NCI-H1048 (cell line): ENCODE results near the gene PTGES2.

ENCODE experiments used
- DNase-seq: peaks from one replicate; lab custom pipeline; 2025; lab: John Stamatoyannopoulos, UW

PTGES2 gene

GRCh38 chr9:128153060-128153946 lies 25.8 kb upstream of the PTGES2 start:
- no peak for DNase-seq

- DNase-seq = no peak
Measured at GRCh38 chr9:128152133-128153059, 24.9 kb upstream of the PTGES2 start.

DNA sequence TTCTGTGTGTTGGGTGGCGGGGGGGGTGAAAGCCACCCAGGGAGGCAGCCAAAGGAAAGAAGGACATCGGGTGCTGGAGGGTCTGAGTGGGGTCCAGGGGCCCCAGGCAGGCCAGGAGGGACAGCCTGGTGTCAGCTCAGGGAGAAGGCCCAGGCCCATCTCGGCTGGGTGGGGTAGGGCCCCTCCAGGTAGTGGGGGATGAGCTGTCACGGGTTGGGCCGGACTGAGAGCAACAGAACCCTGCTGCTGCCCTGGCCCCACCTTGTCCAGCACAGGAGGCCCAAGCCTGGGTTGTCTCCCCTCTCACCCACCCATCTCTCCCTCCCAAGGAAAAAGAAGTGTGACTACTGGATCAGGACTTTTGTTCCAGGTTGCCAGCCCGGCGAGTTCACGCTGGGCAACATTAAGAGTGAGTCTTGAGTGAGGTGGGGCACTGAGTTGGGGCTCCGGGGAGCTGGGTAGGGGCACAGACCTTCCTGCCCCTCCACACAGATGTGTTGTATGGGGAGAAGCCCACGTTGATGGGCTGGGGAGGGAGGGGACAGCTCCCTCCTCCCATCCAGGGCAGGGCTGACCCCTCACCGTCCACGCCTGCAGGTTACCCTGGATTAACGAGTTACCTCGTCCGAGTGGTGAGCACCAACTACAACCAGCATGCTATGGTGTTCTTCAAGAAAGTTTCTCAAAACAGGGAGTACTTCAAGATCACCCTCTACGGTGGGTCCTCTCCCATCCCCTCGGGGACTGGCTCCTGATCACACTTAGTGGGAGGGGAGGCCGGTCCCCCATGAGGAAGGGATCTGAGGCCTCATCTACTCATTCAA lies 24.0 kb upstream of the PTGES2 start:
- DNase-seq = no peak

DNA sequence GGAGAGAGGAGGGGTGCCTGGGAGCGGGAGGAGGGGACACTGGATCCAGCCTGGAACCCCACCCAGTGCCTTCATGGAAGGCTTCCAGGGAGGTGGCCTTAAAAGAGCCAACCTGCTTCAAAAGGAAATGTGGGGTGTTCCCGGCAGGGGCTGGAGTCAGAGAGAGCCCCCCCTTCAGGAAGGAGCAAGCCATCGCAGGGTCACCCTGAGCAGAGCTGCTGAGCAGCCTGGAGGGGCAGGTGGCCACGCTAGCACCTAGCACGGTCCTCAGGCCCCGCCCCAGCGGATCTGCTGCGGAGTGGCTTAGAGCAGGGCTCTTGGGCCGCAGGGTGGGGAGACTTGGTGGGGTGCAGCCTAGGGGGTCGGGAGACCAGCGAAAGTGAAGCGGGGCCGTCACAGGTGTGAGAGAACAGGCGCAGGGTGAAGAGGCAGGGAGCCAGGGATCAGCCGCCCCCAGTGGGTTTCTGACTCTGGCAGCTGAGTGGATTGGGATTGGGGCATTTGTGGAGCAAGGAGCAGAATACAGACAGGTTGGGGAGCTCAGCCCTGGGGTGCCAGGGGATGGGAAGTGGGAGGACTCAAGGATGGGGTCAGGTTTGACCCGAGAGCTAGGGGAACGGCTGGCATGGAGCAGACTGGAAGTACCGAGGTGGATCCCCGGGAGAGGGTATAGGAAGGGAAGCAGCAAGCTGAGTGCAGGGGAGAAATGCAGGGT lies 23.2 kb upstream of the PTGES2 start:
- DNase-seq = no peak

- no peak for DNase-seq
Measured at GRCh38 chr9:128149951-128150593, 22.5 kb upstream of the PTGES2 start.

- no peak for DNase-seq
Measured at GRCh38 chr9:128149001-128149701, 21.6 kb upstream of the PTGES2 start, which contains the start of gene LCN2. Gene LCN2 (plus strand): TSS chr9:128149453. CDS start chr9:128149526, 73 bp downstream.

DNA sequence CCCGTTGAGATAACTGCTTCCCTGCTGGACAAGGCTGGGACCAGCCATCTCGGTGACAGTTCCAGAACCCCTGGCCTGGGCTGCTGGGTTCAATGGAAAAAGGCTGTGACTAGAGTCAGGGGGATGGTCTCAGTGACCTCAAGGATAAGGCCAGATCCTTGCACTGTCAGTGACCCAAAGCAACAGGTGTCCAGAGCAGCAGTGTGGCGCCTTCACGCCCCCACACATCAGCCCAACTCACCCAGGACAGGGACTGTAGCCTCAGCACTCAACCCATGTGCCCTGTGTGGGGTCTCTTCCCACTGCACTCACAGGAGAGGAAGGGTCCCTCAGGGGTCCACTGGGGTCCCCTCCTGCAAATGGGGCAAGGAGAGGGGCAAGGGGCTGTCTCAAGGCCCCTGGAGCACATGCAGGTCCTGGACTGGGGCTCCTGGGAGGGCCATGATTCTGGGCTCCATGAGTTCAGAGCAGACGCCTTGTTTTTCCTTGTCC lies 21.0 kb upstream of the PTGES2 start:
- no peak for DNase-seq

- DNase-seq = no peak
Measured at GRCh38 chr9:128146591-128147120, 19.1 kb upstream of the PTGES2 start.

GRCh38 chr9:128145951-128146351 lies 18.4 kb upstream of the PTGES2 start:
- DNase-seq = no peak

GRCh38 chr9:128145536-128145935 lies 18.0 kb upstream of the PTGES2 start:
- DNase-seq = no peak

DNA sequence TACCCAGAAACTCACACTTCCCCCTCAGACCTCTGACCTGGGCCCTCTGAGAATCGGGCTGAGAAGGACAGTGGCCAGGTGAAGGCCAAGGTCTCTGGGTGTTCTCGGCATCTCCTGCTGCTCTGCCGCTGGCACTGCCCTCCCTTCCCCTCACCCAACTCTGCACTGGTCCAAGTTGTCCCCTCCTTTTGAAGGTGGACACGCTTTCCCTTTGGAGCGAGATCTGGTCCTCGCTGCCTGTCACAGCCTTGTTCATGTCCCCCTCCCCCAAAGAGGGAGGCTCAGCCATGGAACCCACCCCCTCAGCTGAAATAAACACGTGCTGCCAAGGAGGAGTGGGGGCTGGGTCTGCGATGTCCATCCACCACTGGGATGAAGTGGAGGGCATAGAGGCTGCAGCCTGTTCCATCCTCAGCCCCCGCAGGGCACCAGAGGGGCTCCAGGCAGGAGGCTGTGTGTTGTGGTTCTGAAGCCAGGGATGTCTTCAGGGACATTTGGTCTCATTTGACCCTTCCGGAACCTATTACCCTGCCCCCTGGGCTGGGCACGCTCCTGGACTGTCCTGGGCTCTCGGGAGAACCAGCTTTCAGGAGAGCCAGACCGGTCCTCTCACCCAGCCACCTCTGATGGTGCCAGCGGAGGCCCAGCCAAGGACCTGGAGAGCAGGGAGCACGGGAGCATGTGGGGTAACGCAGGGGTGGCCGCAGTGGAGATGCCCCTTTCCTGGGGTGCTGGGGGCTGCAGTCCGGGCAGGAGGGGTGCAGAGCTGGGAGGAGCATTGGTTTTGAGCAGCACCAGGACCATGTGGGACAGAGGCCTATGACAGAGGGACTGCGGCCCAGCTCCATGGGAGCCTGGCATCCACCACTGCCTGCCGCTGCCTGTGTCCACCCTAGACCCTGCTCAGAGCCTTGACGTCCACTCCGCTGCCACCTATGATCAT lies 17.0 kb upstream of the PTGES2 start:
- DNase-seq = no peak

- no peak for DNase-seq
Measured at GRCh38 chr9:128143525-128144238, 16.2 kb upstream of the PTGES2 start.

GRCh38 chr9:128142596-128142995 lies 15.1 kb upstream of the PTGES2 start:
- DNase-seq = no peak

GRCh38 chr9:128142061-128142460 lies 14.5 kb upstream of the PTGES2 start:
- no peak for DNase-seq

DNA sequence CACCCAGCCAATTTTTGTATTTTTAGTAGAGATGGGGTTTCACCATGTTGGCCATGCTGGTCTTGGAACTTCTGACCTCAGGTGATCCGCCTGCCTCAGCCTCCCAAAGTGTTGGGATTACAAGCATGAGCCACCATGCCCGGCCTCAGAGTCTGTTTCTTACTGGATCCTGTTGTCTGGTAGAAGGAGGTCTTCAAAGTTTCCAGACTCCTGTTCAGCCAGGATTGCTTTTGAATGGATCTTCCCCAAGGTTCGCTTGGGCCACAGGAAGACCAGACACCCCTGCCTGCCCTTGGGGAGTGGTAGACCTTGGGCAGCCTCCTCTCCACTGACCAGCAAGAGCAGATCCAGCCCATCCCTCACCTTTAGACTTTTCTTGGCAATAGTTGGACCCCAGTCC lies 14.1 kb upstream of the PTGES2 start:
- DNase-seq = no peak

- DNase-seq = no peak
Measured at GRCh38 chr9:128139621-128140020, 12.1 kb upstream of the PTGES2 start.

DNA sequence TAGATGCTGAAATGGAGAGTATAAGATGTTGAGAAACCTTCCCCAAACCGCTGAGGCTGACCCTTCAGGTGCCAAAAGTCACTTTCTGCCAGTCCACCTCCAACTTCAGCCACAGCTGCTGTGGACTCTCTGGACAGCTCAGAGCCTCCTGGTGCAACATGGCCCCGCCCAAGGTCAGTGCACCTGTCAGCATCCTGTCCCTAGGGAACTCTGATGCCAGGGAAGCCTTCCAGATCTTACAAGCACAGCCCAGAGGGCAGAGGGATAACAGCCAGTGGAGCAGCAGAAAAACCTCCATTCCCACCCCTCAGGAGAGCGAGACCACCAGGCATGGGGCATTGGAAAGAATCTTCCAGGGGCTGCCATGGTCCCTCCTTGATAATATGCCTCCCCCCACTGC lies 10.5 kb upstream of the PTGES2 start:
- no peak for DNase-seq
